ENCODE data around the gene ASCL2. TPM values are rescaled to one million over a fixed set of nuclear protein-coding genes. Genes with fewer than 3 reads are reported as not detected.
A peak's percentile ranks its signal among the peaks of the same experiment; 100 is the strongest.

The ASCL2 gene
- total and polyA plus RNA-seq, 2 of the 4 experiments (the other 2 are of a cell fraction): not detected

DNA sequence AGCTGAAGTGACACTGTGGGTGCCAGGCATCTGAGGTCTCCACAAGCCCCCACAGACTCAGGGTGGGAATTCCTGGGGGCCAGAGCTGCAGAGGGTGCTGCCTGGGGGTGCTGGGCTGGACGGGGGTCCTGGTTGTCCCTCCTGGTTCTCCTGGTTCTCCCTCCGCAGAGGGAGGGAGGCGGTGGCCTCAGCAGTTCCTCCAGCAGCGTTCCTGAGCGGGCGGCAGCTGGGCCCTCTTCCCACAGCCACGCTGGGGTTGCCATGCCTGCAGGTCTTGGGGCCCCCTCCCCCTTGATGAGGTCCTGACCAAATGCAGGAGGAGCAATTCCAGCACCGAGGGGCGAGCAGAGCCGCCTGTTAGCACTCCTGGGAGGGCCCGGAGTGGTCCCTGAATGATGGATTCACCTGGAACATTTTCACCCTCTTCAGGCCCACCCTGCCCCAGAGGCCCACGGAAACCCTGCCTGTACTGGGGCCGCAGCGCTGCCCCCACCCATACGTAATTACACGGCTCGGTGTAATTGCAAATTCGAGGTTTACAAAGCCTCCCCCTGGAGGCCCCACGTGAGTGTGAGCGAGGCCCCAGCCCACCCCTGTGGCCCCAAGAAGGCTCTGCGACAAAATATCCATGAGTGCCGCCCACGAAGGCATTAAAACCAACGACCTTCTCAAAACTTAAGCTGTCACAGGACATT is 30.7 kb upstream of the ASCL2 start:
- no peak for TF ChIP-seq RAD21 (IDR thresholded peaks at IDR 0.05; ENCODE audit: low read length)
- no peak overlapping the region for H3K4me3 ChIP-seq (ENCODE audit: insufficient read depth, low read depth, low read length)
- H2BK20ac ChIP-seq (ENCODE audit: low read depth, low read length): no peak overlapping the region
- no peak overlapping the region for H3K27ac ChIP-seq (ENCODE audit: insufficient read depth, low read length)
- no peak overlapping the region for H3K9ac ChIP-seq (ENCODE audit: low read depth, low read length)
- in situ Hi-C loops (cut with MboI; ENCODE audit: low sequenced_read_pairs): no loop called here
- no peak overlapping the region for H3K23ac ChIP-seq (ENCODE audit: low read depth, low read length)
- dilution Hi-C loops (cut with HindIII; ENCODE audit: low sequenced_read_pairs, unreplicated experiment): no loop called here
- H4K5ac ChIP-seq (ENCODE audit: low read depth, low read length): no peak overlapping the region
- H3K27me3 ChIP-seq (ENCODE audit: control insufficient read depth, insufficient read depth, low read length): peaks cover 13% of the 10 kb centered on the region; the same call in 1 of the 2 replicates
- H3K79me1 ChIP-seq (ENCODE audit: low read depth in 1 of 2, low read length in 2 of 2): no peaks in the 10 kb centered on the region
- H3K36me3 ChIP-seq (ENCODE audit: control insufficient read depth, insufficient read depth, low read length): no peaks in the 10 kb centered on the region
- ChIA-PET CTCF (interaction anchor here (1.7 kb wide), 1 partner anchor 118 kb away, joined by 5 read pairs; no protein-coding TSS in a partner anchor), POLR2A (ENCODE audit: unreplicated experiment) (no interaction called here)
- H4K20me1 ChIP-seq (ENCODE audit: insufficient read depth, low read length): peaks cover 3% of the 10 kb centered on the region; the same call in 1 of the 2 replicates
- peaks cover 7% of the 10 kb centered on the region for H3K4me1 ChIP-seq (ENCODE audit: control insufficient read depth, insufficient read depth, low read length)
- ATAC-seq (ENCODE audit: low read depth) (no peak), DNase-seq (no peak)
- H3K4me2 ChIP-seq (ENCODE audit: low read depth, low read length): no peak overlapping the region
- no peak overlapping the region for H3K56ac ChIP-seq (ENCODE audit: extremely low read depth, insufficient read depth, low read length)
- no peak overlapping the region for H2BK15ac ChIP-seq (ENCODE audit: low read depth, low read length)
- no TSS peak for BruUV-seq (replicated peaks)
- intact Hi-C loops (cut with micrococcal nuclease): no loop called here
- no peak overlapping the region for H4K91ac ChIP-seq (ENCODE audit: insufficient read depth, low read depth, low read length)
- peaks cover 6% of the 10 kb centered on the region for H3K9me1 ChIP-seq (ENCODE audit: insufficient read depth, low read length)
- peak overlapping the region; percentile 50 for H2AK9ac ChIP-seq (replicated peaks; ENCODE audit: low read depth, low read length, poor library complexity)
- H4K8ac ChIP-seq (ENCODE audit: low read depth in 2 of 2, low read length in 2 of 2): no peak overlapping the region
- no peak overlapping the region for H2AFZ ChIP-seq (replicated peaks; ENCODE audit: low read length, poor library complexity)
- H3K14ac ChIP-seq (replicated peaks; ENCODE audit: low read depth, low read length): no peak overlapping the region
- WGBS, 2 experiments (ENCODE audit: extremely low coverage in 2 of 2, insufficient read length in 1 of 2): 71% methylated on average over 12 of the region's 24 CpGs; no CpG with 5 or more reads in 1 of the 2 experiments
- H3K4ac ChIP-seq (ENCODE audit: low read depth, low read length): no peak overlapping the region
- no peak overlapping the region for H3K18ac ChIP-seq (ENCODE audit: low read depth, low read length)
- H2AK5ac ChIP-seq (ENCODE audit: low read depth, low read length): no peak overlapping the region
- H3K9me3 ChIP-seq (ENCODE audit: control insufficient read depth, insufficient read depth, low read length): no peaks in the 10 kb centered on the region
- H2BK120ac ChIP-seq (ENCODE audit: low read depth, low read length): no peak overlapping the region
- no peak overlapping the region for H2BK5ac ChIP-seq (ENCODE audit: low read depth, low read length, poor library complexity, severe bottlenecking)

All from IMR-90 (cell line).